ENCODE measurements around the gene SHISA4. TPM values are rescaled to one million over a fixed set of nuclear protein-coding genes. Genes with fewer than 3 reads are reported as not detected.
"Not testable (repeated sequence)": the region's sequence is repeated elsewhere in the genome, so short reads cannot be mapped to it uniquely, and the experiment has no call there.

The SHISA4 gene
- total RNA-seq, 2 experiments from 2014 or later = not detected

GRCh38 chr1:201900476-201900875 is 11.8 kb downstream of the SHISA4 start:
- Mint-ChIP-seq H3K36me3 (no peaks in the 10 kb centered on the region), H3K4me1 (peaks cover 9% of the 10 kb centered on the region), H3K27ac (no peak overlapping the region), H3K4me3 (no peak overlapping the region), H3K9me3 (no peaks in the 10 kb centered on the region), H3K27me3 (no peaks in the 10 kb centered on the region)
- DNase-seq = no peak

GRCh38 chr1:201901036-201901435 is 12.3 kb downstream of the SHISA4 start:
- not testable (repeated sequence) for DNase-seq, H3K27ac Mint-ChIP-seq, H3K4me1 Mint-ChIP-seq, H3K27me3 Mint-ChIP-seq, H3K9me3 Mint-ChIP-seq, H3K36me3 Mint-ChIP-seq, H3K4me3 Mint-ChIP-seq

DNA sequence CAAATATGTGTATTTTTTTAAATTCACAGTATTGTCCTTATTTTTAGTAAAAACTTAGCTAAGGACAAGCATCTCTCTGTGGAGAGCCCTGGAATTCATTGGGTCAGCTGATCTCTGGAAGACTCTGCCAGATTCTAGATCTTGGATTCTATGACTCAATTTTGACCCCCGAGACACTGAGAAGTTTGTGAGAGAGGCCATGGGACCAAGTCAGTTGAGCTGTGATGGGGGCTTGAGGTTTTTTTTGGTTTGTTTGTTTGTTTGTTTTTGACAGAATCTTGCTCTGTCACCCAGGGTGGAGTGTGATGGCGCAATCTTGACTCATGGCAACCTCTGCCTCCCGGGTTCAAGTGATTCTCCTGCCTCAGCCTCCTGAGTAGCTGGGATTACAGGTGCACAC is 13.5 kb downstream of the SHISA4 start:
- no peak overlapping the region for H3K27ac Mint-ChIP-seq
- no peaks in the 10 kb centered on the region for H3K36me3 Mint-ChIP-seq
- H3K27me3 Mint-ChIP-seq = no peaks in the 10 kb centered on the region
- no peaks in the 10 kb centered on the region for H3K9me3 Mint-ChIP-seq
- no peak overlapping the region for H3K4me3 Mint-ChIP-seq
- H3K4me1 Mint-ChIP-seq = peaks cover 4% of the 10 kb centered on the region
- no peak for DNase-seq

DNA sequence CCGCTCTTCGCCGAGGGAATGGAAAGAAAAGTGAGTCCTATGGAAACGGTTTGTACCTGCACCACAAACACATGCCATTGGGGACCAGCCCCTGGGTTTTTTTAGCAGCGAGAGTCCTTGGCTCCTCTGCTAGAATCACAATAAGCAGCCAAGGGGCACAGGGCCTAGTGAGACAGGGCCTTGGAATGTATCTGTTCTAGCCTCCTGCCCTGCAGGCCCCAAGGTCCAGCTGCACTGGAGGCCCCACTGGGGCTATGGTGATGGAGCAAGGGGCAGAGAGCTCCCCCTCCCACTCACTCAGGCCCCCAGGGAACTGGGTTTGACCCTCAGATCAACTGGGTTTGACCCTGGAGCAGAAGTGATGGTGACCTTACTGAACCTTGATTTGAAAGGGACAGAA is 14.4 kb downstream of the SHISA4 start:
- H3K4me3 Mint-ChIP-seq = no peak overlapping the region
- peaks cover 4% of the 10 kb centered on the region for H3K4me1 Mint-ChIP-seq

GRCh38 chr1:201904579-201904978 is 15.9 kb downstream of the SHISA4 start:
- Mint-ChIP-seq H3K27ac (no peak overlapping the region), H3K36me3 (no peaks in the 10 kb centered on the region), H3K4me1 (peaks cover 4% of the 10 kb centered on the region), H3K4me3 (no peak overlapping the region), H3K27me3 (no peaks in the 10 kb centered on the region), H3K9me3 (no peaks in the 10 kb centered on the region)
- DNase-seq = no peak

More for the DNA sequence above, 14.4 kb downstream of the SHISA4 start:
- H3K36me3 Mint-ChIP-seq = no peaks in the 10 kb centered on the region
- no peaks in the 10 kb centered on the region for H3K27me3 Mint-ChIP-seq
- DNase-seq = no peak
- no peak overlapping the region for H3K27ac Mint-ChIP-seq
- H3K9me3 Mint-ChIP-seq = no peaks in the 10 kb centered on the region

GRCh38 chr1:201905234-201905890 is 16.7 kb downstream of the SHISA4 start:
- Mint-ChIP-seq H3K4me1 (peaks cover 4% of the 10 kb centered on the region), H3K27me3 (peaks cover 3% of the 10 kb centered on the region), H3K9me3 (no peaks in the 10 kb centered on the region), H3K36me3 (no peaks in the 10 kb centered on the region), H3K4me3 (no peak overlapping the region), H3K27ac (no peak overlapping the region)
- DNase-seq = no peak

DNA sequence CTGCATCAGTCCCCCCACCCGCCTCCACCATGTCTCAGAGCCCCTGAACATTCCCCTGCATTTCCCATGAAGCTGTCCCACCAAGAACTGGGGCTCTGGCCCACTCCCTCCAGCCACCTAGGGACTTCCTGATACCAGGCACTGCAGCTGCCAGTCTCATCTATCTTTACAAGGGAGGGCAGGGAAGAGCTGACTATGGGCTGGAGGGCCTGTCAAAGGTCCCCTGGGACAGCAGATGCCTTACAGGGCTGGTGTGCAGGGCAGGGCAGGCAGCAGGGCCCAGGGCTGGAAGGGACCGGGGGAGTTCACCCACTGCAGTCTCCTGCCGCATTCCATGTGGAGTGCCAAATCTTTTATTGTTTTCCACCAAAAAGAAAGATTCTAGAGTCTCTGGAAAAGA is 17.6 kb downstream of the SHISA4 start:
- H3K27me3 Mint-ChIP-seq = peaks cover 3% of the 10 kb centered on the region
- H3K36me3 Mint-ChIP-seq = no peaks in the 10 kb centered on the region
- no peak for DNase-seq
- H3K4me1 Mint-ChIP-seq = peaks cover 4% of the 10 kb centered on the region
- H3K27ac Mint-ChIP-seq = no peak overlapping the region
- H3K4me3 Mint-ChIP-seq = no peak overlapping the region
- H3K9me3 Mint-ChIP-seq = no peaks in the 10 kb centered on the region

DNA sequence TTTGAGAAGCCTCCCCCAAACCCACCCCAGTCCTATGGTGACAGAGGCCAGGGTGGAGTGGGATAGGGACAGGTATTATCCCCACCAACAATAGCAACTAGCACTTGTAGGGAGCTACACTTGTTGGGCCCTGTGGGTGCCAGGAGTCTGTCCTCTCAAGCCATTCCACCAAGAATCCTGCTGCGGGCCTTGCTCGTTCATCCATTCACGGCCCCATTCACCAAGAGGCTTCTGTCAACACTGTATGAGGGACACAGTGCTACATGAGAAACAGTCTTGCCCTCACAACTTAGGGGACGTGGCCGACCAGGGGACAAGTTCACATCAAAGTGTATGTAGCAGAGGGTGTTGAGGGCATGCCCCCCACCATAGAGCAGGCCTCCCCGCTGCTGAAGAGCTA is 18.9 kb downstream of the SHISA4 start:
- Mint-ChIP-seq H3K4me3 (no peak overlapping the region), H3K9me3 (no peaks in the 10 kb centered on the region), H3K36me3 (no peaks in the 10 kb centered on the region), H3K27ac (no peak overlapping the region), H3K27me3 (peaks cover 3% of the 10 kb centered on the region), H3K4me1 (peaks cover 4% of the 10 kb centered on the region)
- no peak for DNase-seq

- Mint-ChIP-seq H3K27me3 (peaks cover 13% of the 10 kb centered on the region), H3K9me3 (no peaks in the 10 kb centered on the region), H3K27ac (no peak overlapping the region), H3K36me3 (no peaks in the 10 kb centered on the region), H3K4me3 (no peak overlapping the region), H3K4me1 (no peaks in the 10 kb centered on the region)
- no peak for DNase-seq
Observed at GRCh38 chr1:201911826-201912571, 23.3 kb downstream of the SHISA4 start.

- DNase-seq = no peak
- Mint-ChIP-seq H3K4me1 (no peaks in the 10 kb centered on the region), H3K4me3 (no peak overlapping the region), H3K27ac (no peak overlapping the region), H3K27me3 (peaks cover 13% of the 10 kb centered on the region), H3K9me3 (no peaks in the 10 kb centered on the region), H3K36me3 (no peaks in the 10 kb centered on the region)
Observed at GRCh38 chr1:201912832-201913231, 24.1 kb downstream of the SHISA4 start.

- Mint-ChIP-seq H3K27ac (no peak overlapping the region), H3K36me3 (no peaks in the 10 kb centered on the region), H3K27me3 (peaks cover 13% of the 10 kb centered on the region), H3K9me3 (no peaks in the 10 kb centered on the region), H3K4me3 (no peak overlapping the region), H3K4me1 (no peaks in the 10 kb centered on the region)
- no peak for DNase-seq
Observed at GRCh38 chr1:201914456-201915235, 25.9 kb downstream of the SHISA4 start.

- no peak for DNase-seq
Observed at GRCh38 chr1:201916649-201917249, 28.1 kb downstream of the SHISA4 start.

GRCh38 chr1:201917362-201918033 is 28.8 kb downstream of the SHISA4 start:
- Mint-ChIP-seq H3K9me3 (no peaks in the 10 kb centered on the region), H3K36me3 (no peaks in the 10 kb centered on the region), H3K27me3 (peaks cover 17% of the 10 kb centered on the region), H3K4me3 (no peak overlapping the region), H3K4me1 (no peaks in the 10 kb centered on the region), H3K27ac (no peak overlapping the region)
- no peak for DNase-seq

More at GRCh38 chr1:201916649-201917249, 28.1 kb downstream of the SHISA4 start:
- Mint-ChIP-seq H3K4me1 (no peaks in the 10 kb centered on the region), H3K36me3 (no peaks in the 10 kb centered on the region), H3K27me3 (peaks cover 14% of the 10 kb centered on the region), H3K9me3 (no peaks in the 10 kb centered on the region), H3K4me3 (no peak overlapping the region), H3K27ac (no peak overlapping the region)

DNA sequence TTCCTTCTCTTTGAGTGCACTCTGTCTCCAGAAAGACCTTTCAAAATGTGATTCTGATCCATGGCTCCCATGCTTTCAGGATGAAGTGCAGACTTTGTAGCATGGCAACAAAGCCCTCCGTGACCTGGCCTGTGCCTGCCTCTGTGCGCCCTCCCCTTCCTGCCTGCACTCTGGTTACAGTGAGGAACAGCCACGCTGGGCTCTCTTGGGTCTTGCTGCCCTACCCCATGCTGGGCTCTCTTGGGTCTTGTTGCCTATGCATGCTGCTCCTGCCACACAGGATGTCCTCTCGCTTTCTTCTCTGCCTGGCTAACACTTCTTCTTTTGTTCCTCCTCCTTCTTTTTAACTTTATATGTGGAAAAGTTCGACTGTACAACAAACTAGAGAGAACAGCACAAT is 29.6 kb downstream of the SHISA4 start:
- H3K36me3 Mint-ChIP-seq = no peaks in the 10 kb centered on the region
- H3K4me1 Mint-ChIP-seq = no peaks in the 10 kb centered on the region
- H3K4me3 Mint-ChIP-seq = no peak overlapping the region
- no peaks in the 10 kb centered on the region for H3K9me3 Mint-ChIP-seq
- no peak for DNase-seq
- H3K27me3 Mint-ChIP-seq = peaks cover 17% of the 10 kb centered on the region
- no peak overlapping the region for H3K27ac Mint-ChIP-seq

Data from activated naive CD8-positive, alpha-beta T cell treated with anti-CD3 and anti-CD28 coated beads for 36 hours (primary cell).